MM.1S (cell line): ENCODE data around the gene FGF1.

ENCODE experiments used
- DNase-seq: peaks from one replicate; pipeline ENCODE4 v3.0.0-alpha.2; 2015
- H2AFZ ChIP-seq: fragments of 300-600 bp; sonication (generic); 2 replicates; pipeline ENCODE4 v1.6.0; 2016; ENCODE audit warnings: antibody characterized with exemption, low read length
- H3F3A ChIP-seq: fragments of 300-600 bp; sonication (generic); 2 replicates; pipeline ENCODE4 v1.6.1; 2016; ENCODE audit warnings: mild to moderate bottlenecking, antibody characterized with exemption, low read length, moderate library complexity, mixed read lengths; ENCODE audit not compliant: insufficient read depth
- H3K27ac ChIP-seq: fragments of 300-600 bp; sonication (generic); 2 replicates; pipeline ENCODE4 v1.5.1; 2016; ENCODE audit warnings: mild to moderate bottlenecking, low read length
- H3K27me3 ChIP-seq: fragments of 300-600 bp; sonication (generic); replicated peaks from 2 replicates; pipeline ENCODE4 v1.6.0; 2016; ENCODE audit warnings: low read length; ENCODE audit not compliant: insufficient read depth
- H3K36me3 ChIP-seq: fragments of 300-600 bp; sonication (generic); replicated peaks from 2 replicates; pipeline ENCODE4 v1.6.1; 2016; ENCODE audit warnings: mild to moderate bottlenecking, low read length, mixed read lengths; ENCODE audit not compliant: insufficient read depth
- H3K4me1 ChIP-seq: fragments of 300-600 bp; sonication (generic); 2 replicates; pipeline ENCODE4 v1.6.1; 2016; ENCODE audit warnings: low read length, mixed read lengths
- H3K4me2 ChIP-seq: fragments of 300-600 bp; sonication (generic); 2 replicates; pipeline ENCODE4 v1.6.0; 2016; ENCODE audit warnings: low read depth, low read length
- H3K4me3 ChIP-seq: fragments of 300-600 bp; sonication (generic); 2 replicates; pipeline ENCODE4 v1.5.1; 2016; ENCODE audit warnings: low read length, mixed read lengths
- H3K79me2 ChIP-seq: fragments of 300-600 bp; sonication (generic); 2 replicates; pipeline ENCODE4 v1.6.1; 2016; ENCODE audit warnings: mixed run types, low read length, mixed read lengths
- H3K9ac ChIP-seq: fragments of 300-600 bp; sonication (generic); 2 replicates; pipeline ENCODE4 v1.6.1; 2016; ENCODE audit warnings: low read length, mixed read lengths
- H3K9me2 ChIP-seq: fragments of 300-600 bp; sonication (generic); replicated peaks from 2 replicates; pipeline ENCODE4 v1.6.1; 2016; ENCODE audit warnings: mild to moderate bottlenecking, low read length, mixed read lengths; ENCODE audit not compliant: insufficient read depth
- H3K9me3 ChIP-seq: fragments of 300-600 bp; sonication (generic); replicated peaks from 2 replicates; pipeline ENCODE4 v1.6.1; 2016; ENCODE audit warnings: mild to moderate bottlenecking, low read length, mixed read lengths; ENCODE audit not compliant: insufficient read depth
- H4K20me1 ChIP-seq: fragments of 300-600 bp; sonication (generic); 2 replicates; pipeline ENCODE4 v1.6.1; 2016; ENCODE audit warnings: mild to moderate bottlenecking, low read length, moderate library complexity, mixed read lengths; ENCODE audit not compliant: insufficient read depth
- CTCF ChIP-seq: fragments of 300-600 bp; sonication (generic); IDR thresholded peaks from 2 replicates; pipeline ENCODE4 v1.5.1; 2016; ENCODE audit warnings: antibody characterized with exemption, low read length, mixed read lengths
- EZH2 ChIP-seq: fragments of 300-600 bp; sonication (generic); optimal IDR thresholded peaks from 2 replicates; pipeline ENCODE3; 2017; ENCODE audit warnings: low read depth, mild to moderate bottlenecking, antibody characterized with exemption, low read length, mixed read lengths
- EZH2phosphoT487 ChIP-seq: fragments of 300-600 bp; sonication (generic); IDR thresholded peaks from 2 replicates; pipeline ENCODE4 v1.6.1; 2018; ENCODE audit warnings: antibody characterized with exemption, low read length

Gene FGF1

GRCh38 chr5:142597546-142598337, 88.1 kb downstream of the FGF1 start:
- H3K9me2 ChIP-seq, result no peaks in the 10 kb centered on the region
- H3K27me3 ChIP-seq, result no peaks in the 10 kb centered on the region
- H3K4me2 ChIP-seq, result no peak overlapping the region
- no peak overlapping the region for H3K9ac ChIP-seq
- DNase-seq, result no peak
- no peaks in the 10 kb centered on the region for H3K79me2 ChIP-seq
- no peak overlapping the region for H3K4me3 ChIP-seq
- H4K20me1 ChIP-seq, result no peaks in the 10 kb centered on the region
- no peaks in the 10 kb centered on the region for H3K9me3 ChIP-seq
- TF ChIP-seq CTCF (no peak), EZH2phosphoT487 (no peak), EZH2 (no peak)
- H3F3A ChIP-seq, result no peaks in the 10 kb centered on the region
- no peak overlapping the region for H2AFZ ChIP-seq
- no peaks in the 10 kb centered on the region for H3K4me1 ChIP-seq
- H3K36me3 ChIP-seq, result no peaks in the 10 kb centered on the region
- H3K27ac ChIP-seq, result no peak overlapping the region

GRCh38 chr5:142597025-142597424, 88.9 kb downstream of the FGF1 start:
- Histone ChIP-seq H3K27me3 (no peaks in the 10 kb centered on the region), H3K36me3 (no peaks in the 10 kb centered on the region), H3K9ac (no peak overlapping the region), H3K9me2 (no peaks in the 10 kb centered on the region), H2AFZ (no peak overlapping the region), H3K79me2 (no peaks in the 10 kb centered on the region), H3K9me3 (no peaks in the 10 kb centered on the region), H3F3A (no peaks in the 10 kb centered on the region), H3K4me2 (no peak overlapping the region), H3K4me1 (no peaks in the 10 kb centered on the region), H3K27ac (no peak overlapping the region), H3K4me3 (no peak overlapping the region), H4K20me1 (no peaks in the 10 kb centered on the region)
- no peak for TF ChIP-seq CTCF
- DNase-seq, result no peak

GRCh38 chr5:142592365-142592764, 93.5 kb downstream of the FGF1 start:
- Histone ChIP-seq H3K4me2 (no peak overlapping the region), H3K9ac (no peak overlapping the region), H4K20me1 (no peaks in the 10 kb centered on the region), H3F3A (no peaks in the 10 kb centered on the region), H3K9me3 (no peaks in the 10 kb centered on the region), H3K9me2 (no peaks in the 10 kb centered on the region), H3K4me1 (no peaks in the 10 kb centered on the region), H3K27ac (no peak overlapping the region), H3K4me3 (no peak overlapping the region), H3K36me3 (no peaks in the 10 kb centered on the region), H2AFZ (no peak overlapping the region), H3K79me2 (no peaks in the 10 kb centered on the region), H3K27me3 (no peaks in the 10 kb centered on the region)
- no peak for DNase-seq
- TF ChIP-seq CTCF (no peak), EZH2 (no peak), EZH2phosphoT487 (no peak)
